ENCODE results near the gene STAC3.
"Not testable (repeated sequence)": the region's sequence is repeated elsewhere in the genome, so short reads cannot be mapped to it uniquely, and the experiment has no call there.

STAC3 gene

GRCh38 chr12:57250956-57251355 is at the start of gene STAC3:
TSS of gene STAC3 (minus strand) at chr12:57251187. CDS start at chr12:57249636, 1,551 bp downstream.
- Histone ChIP-seq H3K9ac (no peak within 1 kb of the TSS), H3K36me3 (peaks cover 17% of the 10 kb centered on the region), H3K4me2 (no peak within 1 kb of the TSS), H3K27ac (no peak within 1 kb of the TSS), H3K4me1 (peaks cover 12% of the 10 kb centered on the region), H3K27me3 (no peaks in the 10 kb centered on the region), H3K4me3 (no peak within 1 kb of the TSS), H3K9me3 (no peaks in the 10 kb centered on the region), H4K20me1 (no peaks in the 10 kb centered on the region)
- no peak for TF ChIP-seq Cebpa-rat (IDR thresholded peaks at IDR 0.05)

GRCh38 chr12:57299514-57300016 is 48.6 kb upstream of the STAC3 start:
- Histone ChIP-seq H3K4me2 (no peak overlapping the region), H3K4me3 (no peak overlapping the region), H3K27me3 (no peaks in the 10 kb centered on the region), H3K4me1 (no peaks in the 10 kb centered on the region), H3K9ac (no peak overlapping the region), H3K9me3 (no peaks in the 10 kb centered on the region), H3K36me3 (peaks cover 90% of the 10 kb centered on the region), H3K27ac (no peak overlapping the region), H4K20me1 (no peaks in the 10 kb centered on the region)
- TF ChIP-seq Cebpa-rat (IDR thresholded peaks at IDR 0.05) = no peak

- H3K27me3 ChIP-seq = no peaks in the 10 kb centered on the region
- no peak overlapping the region for H3K4me2 ChIP-seq
- no peak overlapping the region for H3K9ac ChIP-seq
- H4K20me1 ChIP-seq = no peaks in the 10 kb centered on the region
- peaks cover 9% of the 10 kb centered on the region for H3K4me1 ChIP-seq
- H3K9me3 ChIP-seq = no peaks in the 10 kb centered on the region
- no peak overlapping the region for H3K4me3 ChIP-seq
- no peak overlapping the region for H3K27ac ChIP-seq
- peaks cover 80% of the 10 kb centered on the region for H3K36me3 ChIP-seq
- no peak for TF ChIP-seq Cebpa-rat (IDR thresholded peaks at IDR 0.05)
These were observed 45.3 kb upstream of the STAC3 start for GRCh38 chr12:57296291-57296690.

GRCh38 chr12:57282073-57282472 is 31.1 kb upstream of the STAC3 start:
- H3K36me3 ChIP-seq = peaks cover 90% of the 10 kb centered on the region
- H3K4me1 ChIP-seq = peaks cover 61% of the 10 kb centered on the region
- not testable (repeated sequence) for H3K9me3 ChIP-seq, H3K4me2 ChIP-seq, H3K4me3 ChIP-seq, H3K9ac ChIP-seq, H3K27me3 ChIP-seq, H4K20me1 ChIP-seq, H3K27ac ChIP-seq
- peak; percentile 66 for TF ChIP-seq Cebpa-rat (IDR thresholded peaks at IDR 0.05)

- no peak for TF ChIP-seq Cebpa-rat (IDR thresholded peaks at IDR 0.05)
- Histone ChIP-seq H3K9me3 (no peaks in the 10 kb centered on the region; the same call in 1 of the 2 replicates), H3K4me3 (no peak overlapping the region; the same call in 1 of the 2 replicates), H3K4me2 (peak overlapping the region; percentile 62), H3K4me1 (peaks cover 48% of the 10 kb centered on the region), H4K20me1 (no peaks in the 10 kb centered on the region), H3K36me3 (peaks cover 94% of the 10 kb centered on the region), H3K9ac (no peak overlapping the region), H3K27me3 (no peaks in the 10 kb centered on the region), H3K27ac (peak overlapping the region; percentile 40)
These were observed 29.4 kb upstream of the STAC3 start for GRCh38 chr12:57280211-57281062.

GRCh38 chr12:57278465-57279381 is 27.7 kb upstream of the STAC3 start:
- H3K27ac ChIP-seq = no peak overlapping the region

GRCh38 chr12:57276935-57277563 is 26.1 kb upstream of the STAC3 start:
- no peak for TF ChIP-seq Cebpa-rat (IDR thresholded peaks at IDR 0.05)
- Histone ChIP-seq H3K27me3 (no peaks in the 10 kb centered on the region), H3K4me1 (peaks cover 24% of the 10 kb centered on the region), H4K20me1 (no peaks in the 10 kb centered on the region), H3K36me3 (peaks cover 83% of the 10 kb centered on the region), H3K4me2 (no peak overlapping the region), H3K4me3 (no peak overlapping the region), H3K9ac (no peak overlapping the region), H3K9me3 (no peaks in the 10 kb centered on the region), H3K27ac (no peak overlapping the region)

More at GRCh38 chr12:57278465-57279381, 27.7 kb upstream of the STAC3 start:
- H3K4me3 ChIP-seq = no peak overlapping the region
- no peak overlapping the region for H3K4me2 ChIP-seq
- H3K27me3 ChIP-seq = no peaks in the 10 kb centered on the region
- no peaks in the 10 kb centered on the region for H4K20me1 ChIP-seq
- TF ChIP-seq Cebpa-rat (IDR thresholded peaks at IDR 0.05) = no peak
- H3K9me3 ChIP-seq = no peaks in the 10 kb centered on the region
- peaks cover 40% of the 10 kb centered on the region for H3K4me1 ChIP-seq
- peaks cover 85% of the 10 kb centered on the region for H3K36me3 ChIP-seq
- no peak overlapping the region for H3K9ac ChIP-seq

- H4K20me1 ChIP-seq, H3K4me3 ChIP-seq, H3K27me3 ChIP-seq, H3K9me3 ChIP-seq, H3K4me2 ChIP-seq, H3K27ac ChIP-seq, H3K9ac ChIP-seq: not testable (repeated sequence)
- H3K4me1 ChIP-seq = peaks cover 16% of the 10 kb centered on the region
- peaks cover 83% of the 10 kb centered on the region for H3K36me3 ChIP-seq
These were observed 25.2 kb upstream of the STAC3 start for GRCh38 chr12:57276233-57276632.

- H3K36me3 ChIP-seq = peaks cover 87% of the 10 kb centered on the region
- H3K27me3 ChIP-seq = no peaks in the 10 kb centered on the region
- no peak overlapping the region for H3K9ac ChIP-seq
- H3K4me2 ChIP-seq = no peak overlapping the region
- no peak overlapping the region for H3K4me3 ChIP-seq
- no peak for TF ChIP-seq Cebpa-rat (IDR thresholded peaks at IDR 0.05)
- H3K27ac ChIP-seq = no peak overlapping the region
- no peaks in the 10 kb centered on the region for H3K4me1 ChIP-seq
- no peaks in the 10 kb centered on the region for H3K9me3 ChIP-seq
- H4K20me1 ChIP-seq = no peaks in the 10 kb centered on the region
These were observed 22.5 kb upstream of the STAC3 start for GRCh38 chr12:57273516-57273915.
